Fibroblast of pulmonary artery (primary cell): ENCODE measurements around the gene NKAIN2.

Source experiments
- DNase-seq: peaks from one replicate; pipeline ENCODE4 v3.0.0-alpha.2; 2010; ENCODE audit warnings: low read depth
- H3K4me3 ChIP-seq: replicated peaks from 2 replicates; pipeline ENCODE4 v1.5.1; 2011; ENCODE audit warnings: low read depth, mild to moderate bottlenecking, control low read depth, low read length, moderate library complexity
- TF ChIP-seq, protein P1 (sequence below): IDR thresholded peaks from 2 replicates; pipeline ENCODE4 v1.5.1; 2011; ENCODE audit warnings: mild to moderate bottlenecking, control low read depth, low read length, inconsistent platforms; ENCODE audit errors: missing control alignments

NKAIN2 gene

GRCh38 chr6:124420116-124420840 lies 616.6 kb downstream of the NKAIN2 start:
- TF ChIP-seq, protein P1, sequence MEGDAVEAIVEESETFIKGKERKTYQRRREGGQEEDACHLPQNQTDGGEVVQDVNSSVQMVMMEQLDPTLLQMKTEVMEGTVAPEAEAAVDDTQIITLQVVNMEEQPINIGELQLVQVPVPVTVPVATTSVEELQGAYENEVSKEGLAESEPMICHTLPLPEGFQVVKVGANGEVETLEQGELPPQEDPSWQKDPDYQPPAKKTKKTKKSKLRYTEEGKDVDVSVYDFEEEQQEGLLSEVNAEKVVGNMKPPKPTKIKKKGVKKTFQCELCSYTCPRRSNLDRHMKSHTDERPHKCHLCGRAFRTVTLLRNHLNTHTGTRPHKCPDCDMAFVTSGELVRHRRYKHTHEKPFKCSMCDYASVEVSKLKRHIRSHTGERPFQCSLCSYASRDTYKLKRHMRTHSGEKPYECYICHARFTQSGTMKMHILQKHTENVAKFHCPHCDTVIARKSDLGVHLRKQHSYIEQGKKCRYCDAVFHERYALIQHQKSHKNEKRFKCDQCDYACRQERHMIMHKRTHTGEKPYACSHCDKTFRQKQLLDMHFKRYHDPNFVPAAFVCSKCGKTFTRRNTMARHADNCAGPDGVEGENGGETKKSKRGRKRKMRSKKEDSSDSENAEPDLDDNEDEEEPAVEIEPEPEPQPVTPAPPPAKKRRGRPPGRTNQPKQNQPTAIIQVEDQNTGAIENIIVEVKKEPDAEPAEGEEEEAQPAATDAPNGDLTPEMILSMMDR: no peak
- DNase-seq: no peak

DNA sequence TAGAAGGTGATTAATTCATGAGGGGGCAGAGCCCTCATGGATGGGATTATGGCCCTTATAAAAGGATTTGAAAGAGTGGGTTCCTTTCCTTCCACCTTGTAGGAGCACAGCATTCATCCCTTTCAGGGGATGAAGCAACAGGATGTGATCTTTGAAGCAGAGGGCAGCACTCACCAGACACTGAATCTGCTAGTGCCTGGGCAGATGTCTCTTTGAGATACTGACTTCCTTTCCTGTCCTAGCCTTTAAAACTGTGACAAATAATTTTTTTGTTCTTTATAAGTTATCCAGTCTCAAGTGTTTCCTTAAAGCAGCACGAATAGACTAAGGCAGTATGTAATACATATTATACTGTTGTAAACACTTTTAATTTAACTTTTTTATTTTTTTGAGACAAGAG lies 620.0 kb downstream of the NKAIN2 start:
- DNase-seq: no peak
- TF ChIP-seq, protein P1: no peak
- H3K4me3 ChIP-seq: no peak overlapping the region

More at GRCh38 chr6:124420116-124420840, 616.6 kb downstream of the NKAIN2 start:
- no peak overlapping the region for H3K4me3 ChIP-seq

DNA sequence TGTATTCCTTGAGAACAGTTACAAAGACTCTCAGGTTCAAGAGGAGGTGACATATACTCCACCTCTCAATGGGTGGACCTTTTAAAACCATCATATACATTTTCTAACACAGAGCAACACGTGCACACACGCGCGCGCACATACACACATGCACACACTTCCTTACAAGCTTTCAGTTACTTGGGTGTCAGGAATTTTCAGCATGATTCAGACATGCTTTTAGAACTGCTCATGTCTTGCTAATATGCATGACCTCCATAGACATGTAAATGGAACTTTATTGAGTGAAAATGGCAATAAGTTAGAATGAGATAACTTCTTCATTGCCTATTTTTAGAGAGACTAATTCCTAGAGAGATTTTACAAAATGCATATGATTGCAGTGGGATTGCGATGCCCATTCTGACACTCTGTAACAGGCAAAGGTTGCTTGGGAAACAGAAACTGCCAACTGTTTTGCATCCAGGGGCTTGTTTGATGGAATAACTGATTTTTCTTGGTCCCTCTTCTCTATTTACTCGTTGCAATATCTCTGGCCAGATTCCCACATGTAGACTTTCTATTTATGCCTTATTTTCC lies 627.2 kb downstream of the NKAIN2 start:
- DNase-seq: no peak
- TF ChIP-seq, protein P1: no peak
- H3K4me3 ChIP-seq: no peak overlapping the region

- TF ChIP-seq, protein P1: no peak
Observed at GRCh38 chr6:124432620-124433019, 629.0 kb downstream of the NKAIN2 start.

GRCh38 chr6:124433387-124434160 lies 629.9 kb downstream of the NKAIN2 start:
- no peak overlapping the region for H3K4me3 ChIP-seq
- no peak for DNase-seq
- TF ChIP-seq, protein P1: no peak

More at GRCh38 chr6:124432620-124433019, 629.0 kb downstream of the NKAIN2 start:
- no peak for DNase-seq
- H3K4me3 ChIP-seq: no peak overlapping the region

DNA sequence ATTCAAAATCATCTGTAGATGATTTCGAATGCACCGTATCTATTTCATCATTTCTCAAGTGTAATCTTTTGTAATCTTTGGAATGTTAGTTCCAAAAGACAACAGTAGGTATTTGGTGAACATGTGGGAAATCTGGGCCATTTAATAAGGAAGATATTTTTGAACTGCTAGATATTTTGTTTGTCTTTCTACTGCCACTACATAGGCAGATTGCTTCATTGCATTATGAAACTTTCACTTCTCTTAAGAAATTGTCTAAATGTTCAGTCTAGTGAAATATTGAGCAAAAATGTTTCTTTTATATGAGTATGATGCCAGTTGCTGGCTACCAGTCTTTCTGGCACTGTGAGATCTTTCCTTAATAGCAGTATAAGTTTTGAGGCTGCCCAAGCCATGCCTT lies 630.8 kb downstream of the NKAIN2 start:
- TF ChIP-seq, protein P1: no peak
- peak; percentile 1 for DNase-seq
- no peak overlapping the region for H3K4me3 ChIP-seq
